Liver (tissue), 9 donors: ENCODE measurements around the gene KRT80. TPM values are rescaled to one million over a fixed set of nuclear protein-coding genes. Genes with fewer than 3 reads are reported as not detected.

ENCODE experiments used
- DNase-seq: peaks from one replicate; pipeline ENCODE4 v3.0.0-alpha.2; 2017; ENCODE audit warnings: low spot score
- H3K27ac ChIP-seq, 2 donors: one replicate each; pipeline ENCODE4 v1.7.0; 2013; ENCODE audit warnings: inconsistent platforms in 2 of 2, low read length in 2 of 2, control low read depth in 1 of 2, low read depth in 1 of 2, mild to moderate bottlenecking in 1 of 2
- H3K27me3 ChIP-seq, 4 donors: one replicate each; pipeline versions ENCODE4 v1.6.1 to v1.7.0; 2013; ENCODE audit warnings: low read length in 3 of 4, inconsistent platforms in 1 of 4, mild to moderate bottlenecking in 1 of 4, moderate library complexity in 1 of 4; ENCODE audit not compliant: control insufficient read depth in 4 of 4, insufficient read depth in 4 of 4
- H3K36me3 ChIP-seq, 4 donors: one replicate each; pipeline versions ENCODE4 v1.6.1 to v1.7.0; 2013; ENCODE audit warnings: low read length in 3 of 4, mild to moderate bottlenecking in 3 of 4, low read depth in 1 of 4, moderate library complexity in 1 of 4; ENCODE audit not compliant: control insufficient read depth in 4 of 4, insufficient read depth in 3 of 4
- H3K4me1 ChIP-seq, 4 donors: one replicate each; pipeline versions ENCODE4 v1.6.1 to v1.7.0; 2013; ENCODE audit warnings: low read length in 3 of 4, mild to moderate bottlenecking in 3 of 4, moderate library complexity in 1 of 4; ENCODE audit not compliant: control insufficient read depth in 4 of 4, insufficient read depth in 4 of 4
- H3K4me3 ChIP-seq, 3 donors: one replicate each; pipeline versions ENCODE4 v1.6.1 to v1.7.0; 2013; ENCODE audit warnings: low read length in 3 of 3, control low read depth in 1 of 3, low read depth in 1 of 3, mild to moderate bottlenecking in 1 of 3
- H3K9ac ChIP-seq, 2 donors: one replicate each; pipeline ENCODE4 v1.7.0; 2013; ENCODE audit warnings: low read length in 2 of 2, mild to moderate bottlenecking in 2 of 2, moderate library complexity in 2 of 2, control low read depth in 1 of 2, low read depth in 1 of 2
- H3K9me3 ChIP-seq, 4 donors: one replicate each; pipeline versions ENCODE4 v1.6.1 to v1.7.0; 2013; ENCODE audit warnings: low read length in 3 of 4; ENCODE audit not compliant: control insufficient read depth in 4 of 4
- ATF3 ChIP-seq: IDR thresholded peaks from 2 replicates; pipeline ENCODE4 v1.6.1; 2016; ENCODE audit warnings: antibody characterized with exemption
- CTCF ChIP-seq: fragments of 150-350 bp; IDR thresholded peaks from 2 replicates; pipeline ENCODE4 v1.5.1; 2017; ENCODE audit warnings: improper control_type of control experiment, low read depth, low read length; ENCODE audit not compliant: missing input control
- FOXA2 ChIP-seq: IDR thresholded peaks from 2 replicates; pipeline ENCODE4 v1.6.1; 2016; ENCODE audit warnings: antibody characterized with exemption
- GABPA ChIP-seq, 2 donors: IDR thresholded peaks in 1 of 2; conservative IDR thresholded peaks in 1 of 2; 2 replicates each; pipeline ENCODE4 v1.6.1; 2016; ENCODE audit warnings: antibody characterized with exemption in 2 of 2, mild to moderate bottlenecking in 1 of 2, moderate library complexity in 1 of 2
- HNF4G ChIP-seq: IDR thresholded peaks from 2 replicates; pipeline ENCODE4 v1.6.1; 2016; ENCODE audit warnings: antibody characterized with exemption
- NR2F2 ChIP-seq: IDR thresholded peaks from 2 replicates; pipeline ENCODE4 v1.6.1; 2016; ENCODE audit warnings: antibody characterized with exemption
- RXRA ChIP-seq, 2 donors: IDR thresholded peaks; 2 replicates each; pipeline ENCODE4 v1.6.1; 2017 to 2018; ENCODE audit warnings: antibody characterized with exemption in 2 of 2, mild to moderate bottlenecking in 1 of 2
- SP1 ChIP-seq: IDR thresholded peaks from 2 replicates; pipeline ENCODE4 v1.6.1; 2018; ENCODE audit warnings: antibody characterized with exemption, mild to moderate bottlenecking
- TAF1 ChIP-seq: conservative IDR thresholded peaks from 2 replicates; pipeline ENCODE4 v1.6.1; 2016; ENCODE audit warnings: antibody characterized with exemption, mild to moderate bottlenecking
- YY1 ChIP-seq: IDR thresholded peaks from 2 replicates; pipeline ENCODE4 v1.6.1; 2016; ENCODE audit warnings: antibody characterized with exemption, mild to moderate bottlenecking
- ZBTB33 ChIP-seq: IDR thresholded peaks from 2 replicates; pipeline ENCODE4 v1.6.1; 2016; ENCODE audit warnings: antibody characterized with exemption
- WGBS: extraction: QIAGEN DNeasy Blood & Tissue Kit; methylation state at CpG from one replicate; pipeline ENCODE4 v1.1.7; 2013; 5-methylcytosine and 5-hydroxymethylcytosine counted together
- polyA plus RNA-seq, 2 donors: library from polyadenylated mRNA; stranded (reverse) in 1 of 2; unstranded in 1 of 2; fragments of 200-250 nt in 1 of 2; fragments of >200 nt in 1 of 2; fragmentation: Nextera tagmentation in 1 of 2; extraction: Ambion mirVana in 1 of 2; gene quantifications; one replicate each; pipeline versions ENCODE4 v1.2.1 to v1.2.3, GENCODE V29; 2013 to 2015
- total RNA-seq, 2 donors: library from RNA; depleted of rRNA; stranded (reverse); fragments of >200 nt; gene quantifications; one replicate each; pipeline ENCODE4 v1.2.3, GENCODE V29; 2014
- TF ChIP-seq, protein P1 (sequence below): IDR thresholded peaks from 2 replicates; pipeline ENCODE4 v1.6.1; 2016; ENCODE audit warnings: antibody characterized with exemption
- donor health status: healthy.
- donor health status: healthy.
- donor health status: healthy.
- donor health status: healthy.
- donor health status: healthy.

KRT80 gene
- total and polyA plus RNA-seq, 4 donors = 0.04 to 0.12 (median 0.07) TPM

- Histone ChIP-seq H3K4me1 (peaks cover 0 to 4% (median 0%) of the 10 kb centered on the region in 4 donors), H3K36me3 (no peaks in the 10 kb centered on the region), H3K9ac (no peak overlapping the region), H3K27me3 (peaks cover 0 to 13% (median 5%) of the 10 kb centered on the region in 4 donors), H3K27ac (no peak overlapping the region), H3K9me3 (no peaks in the 10 kb centered on the region), H3K4me3 (no peak overlapping the region)
- DNase-seq = no peak
- WGBS = 61% methylated on average over 16 of the region's 16 CpGs
- TF ChIP-seq CTCF = no peak
- TF ChIP-seq ATF3 = no peak
- TF ChIP-seq RXRA (IDR thresholded peaks at IDR 0.05) = no peak
- TF ChIP-seq SP1 = no peak
Measured at GRCh38 chr12:52231305-52232202, 39.7 kb upstream of the KRT80 start.

DNA sequence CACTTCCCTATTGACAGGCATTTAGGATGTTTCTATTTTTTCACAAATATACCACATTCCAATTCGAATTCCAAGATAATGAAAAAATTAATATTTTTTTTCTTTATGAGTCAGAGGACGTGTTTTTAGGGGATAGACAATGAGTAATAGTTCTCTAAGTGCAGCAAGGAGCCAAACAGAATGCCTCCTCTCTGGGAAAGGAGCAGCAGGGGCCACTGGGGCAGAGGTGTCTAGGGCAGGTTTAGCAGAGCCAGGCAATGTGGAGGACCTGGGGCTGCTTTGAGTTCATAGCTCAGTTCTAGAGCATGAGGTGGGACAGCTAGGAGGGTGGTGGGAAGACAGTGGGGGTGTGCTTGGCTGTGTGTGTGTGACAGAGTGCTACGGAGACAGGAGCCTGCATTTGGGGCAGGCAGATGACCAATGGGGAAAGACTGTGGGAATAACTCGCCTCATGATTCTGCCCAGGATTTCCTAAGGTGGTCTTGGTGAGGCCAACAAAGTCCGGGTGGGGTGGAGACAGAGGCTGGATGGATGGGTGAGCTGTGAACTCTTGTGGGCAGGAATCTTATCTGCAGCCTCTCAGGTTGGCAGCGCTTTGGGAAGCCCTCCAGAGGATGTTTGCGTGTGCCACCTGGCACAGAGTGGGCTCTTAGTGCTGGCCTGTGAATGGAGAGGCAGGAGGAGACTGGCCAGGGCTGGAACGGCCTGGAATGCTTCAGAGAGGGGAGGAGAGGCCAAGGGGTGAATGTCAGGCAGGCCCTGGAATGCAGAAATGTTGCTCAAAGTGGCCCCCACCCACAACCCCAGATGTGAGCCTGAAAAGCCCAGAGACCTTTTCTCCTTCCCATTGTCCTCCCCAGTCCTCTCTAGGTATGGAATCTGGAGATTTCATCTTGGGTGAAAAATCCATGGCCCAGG, 38.8 kb upstream of the KRT80 start:
- Histone ChIP-seq H3K36me3 (no peaks in the 10 kb centered on the region), H3K9me3 (no peaks in the 10 kb centered on the region), H3K9ac (no peak overlapping the region), H3K27me3 (peaks cover 0 to 13% (median 5%) of the 10 kb centered on the region in 4 donors), H3K27ac (no peak overlapping the region), H3K4me1 (peaks cover 0 to 4% (median 0%) of the 10 kb centered on the region in 4 donors), H3K4me3 (no peak overlapping the region)
- DNase-seq = no peak
- TF ChIP-seq TAF1 (no peak), HNF4G (no peak), ZBTB33 (no peak), YY1 (no peak), SP1 (no peak), NR2F2 (no peak), GABPA (IDR thresholded peaks at IDR 0.05 in 1 of 2, conservative IDR thresholded peaks at IDR 0.05 in 1 of 2) (no peak), FOXA2 (no peak)
- TF ChIP-seq, protein P1, sequence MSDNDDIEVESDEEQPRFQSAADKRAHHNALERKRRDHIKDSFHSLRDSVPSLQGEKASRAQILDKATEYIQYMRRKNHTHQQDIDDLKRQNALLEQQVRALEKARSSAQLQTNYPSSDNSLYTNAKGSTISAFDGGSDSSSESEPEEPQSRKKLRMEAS = no peak
- WGBS = 63% methylated on average over 8 of the region's 8 CpGs
